Right lobe of liver (tissue), 4 donors: Measurements from ENCODE around the gene ACER3.

Experiments
- CTCF ChIP-seq, 4 donors: fragments of 200-600 bp in 3 of 4; fragments of 450-650 bp in 1 of 4; IDR thresholded peaks; one replicate each; pipeline versions ENCODE4 v1.5.1 to v1.8.0; 2016 to 2022; ENCODE audit warnings: antibody characterized with exemption in 4 of 4, mild to moderate bottlenecking in 2 of 4
- POLR2A ChIP-seq: fragments of 450-650 bp; IDR thresholded peaks from one replicate; pipeline ENCODE4 v1.6.1; 2017; ENCODE audit warnings: antibody characterized with exemption, mild to moderate bottlenecking
- donor health status: DM: no; HTN: no; CAD: no.
- donor health status: DM: no; HTN: no; CAD: no.
- donor health status: DM: no; HTN: yes; CAD: no.

GRCh38 chr11:76978239-76978638 lies 117.5 kb downstream of the ACER3 start:
- TF ChIP-seq CTCF (IDR thresholded peaks at IDR 0.05) (no peak), POLR2A (no peak)
